Neural progenitor cell (in vitro differentiated cells): ENCODE results near the gene DDO.

ENCODE experiments used
- CTCF ChIP-seq: fragments of 200-600 bp; sonication (generic); IDR thresholded peaks from 2 replicates; pipeline ENCODE4 v1.5.1; 2017; ENCODE audit warnings: antibody characterized with exemption, mild to moderate bottlenecking
- EZH2 ChIP-seq: fragments of 200-600 bp; sonication (generic); IDR thresholded peaks from 2 replicates; pipeline ENCODE4 v1.6.1; 2017; ENCODE audit warnings: antibody characterized with exemption, mild to moderate bottlenecking, moderate library complexity
- EZH2phosphoT487 ChIP-seq: fragments of 200-600 bp; sonication (generic); IDR thresholded peaks from 2 replicates; pipeline ENCODE4 v1.6.1; 2017; ENCODE audit warnings: antibody characterized with exemption

- no peak for TF ChIP-seq CTCF
- TF ChIP-seq EZH2: no peak
- no peak for TF ChIP-seq EZH2phosphoT487
Observed at GRCh38 chr6:110446405-110446804, 31.0 kb upstream of the DDO start.
